HEK293 (cell line): ENCODE data around the gene PRR19.

Source experiments
- AEBP2 ChIP-seq: fragments of 450-650 bp; formaldehyde crosslinking; IDR thresholded peaks from 2 replicates; pipeline ENCODE4 v1.5.1; 2016; ENCODE audit warnings: missing biosample characterization, missing genetic modification characterization, borderline replicate concordance
- KLF1 ChIP-seq: fragments of 450-650 bp; formaldehyde crosslinking; IDR thresholded peaks from 2 replicates; pipeline ENCODE4 v1.5.1; 2016; ENCODE audit warnings: missing biosample characterization, missing genetic modification characterization
- PRDM6 ChIP-seq: fragments of 450-650 bp; formaldehyde crosslinking; IDR thresholded peaks from 2 replicates; pipeline ENCODE4 v1.5.1; 2017; ENCODE audit warnings: missing biosample characterization, missing genetic modification characterization
- SCRT2 ChIP-seq: fragments of 450-650 bp; formaldehyde crosslinking; IDR thresholded peaks from 2 replicates; pipeline ENCODE4 v1.5.1; 2016; ENCODE audit warnings: missing biosample characterization, missing genetic modification characterization
- SP2 ChIP-seq: fragments of 450-650 bp; formaldehyde crosslinking; IDR thresholded peaks from 2 replicates; pipeline ENCODE4 v1.5.1; 2016; ENCODE audit warnings: missing biosample characterization, missing genetic modification characterization
- ZBTB10 ChIP-seq: fragments of 450-650 bp; formaldehyde crosslinking; IDR thresholded peaks from 2 replicates; pipeline ENCODE4 v1.5.1; 2016; ENCODE audit warnings: missing biosample characterization, missing genetic modification characterization
- ZBTB20 ChIP-seq: fragments of 450-650 bp; formaldehyde crosslinking; IDR thresholded peaks from 2 replicates; pipeline ENCODE4 v1.5.1; 2016; ENCODE audit warnings: missing biosample characterization, missing genetic modification characterization
- ZBTB44 ChIP-seq: fragments of 450-650 bp; IDR thresholded peaks from 2 replicates; pipeline ENCODE4 v1.5.1; 2018; ENCODE audit warnings: missing biosample characterization, mild to moderate bottlenecking, missing genetic modification characterization
- ZFP3 ChIP-seq: fragments of 450-650 bp; formaldehyde crosslinking; IDR thresholded peaks from 2 replicates; pipeline ENCODE4 v1.5.1; 2016; ENCODE audit warnings: low read depth, missing biosample characterization, missing genetic modification characterization
- ZFP41 ChIP-seq: fragments of 450-650 bp; formaldehyde crosslinking; IDR thresholded peaks from 2 replicates; pipeline ENCODE4 v1.5.1; 2016; ENCODE audit warnings: missing biosample characterization, missing genetic modification characterization, borderline replicate concordance
- ZNF114 ChIP-seq: fragments of 450-650 bp; formaldehyde crosslinking; IDR thresholded peaks from 2 replicates; pipeline ENCODE4 v1.5.0; 2017; ENCODE audit warnings: missing biosample characterization, missing genetic modification characterization
- ZNF138 ChIP-seq: fragments of 450-650 bp; formaldehyde crosslinking; IDR thresholded peaks from 2 replicates; pipeline ENCODE4 v1.5.1; 2016; ENCODE audit warnings: missing biosample characterization, missing genetic modification characterization, borderline replicate concordance
- ZNF148 ChIP-seq: fragments of 450-650 bp; formaldehyde crosslinking; IDR thresholded peaks from 2 replicates; pipeline ENCODE4 v1.5.0; 2017; ENCODE audit warnings: missing biosample characterization, missing genetic modification characterization, borderline replicate concordance
- ZNF211 ChIP-seq: fragments of 450-650 bp; formaldehyde crosslinking; IDR thresholded peaks from 2 replicates; pipeline ENCODE4 v1.5.1; 2016; ENCODE audit warnings: low read depth, missing biosample characterization, missing genetic modification characterization
- ZNF302 ChIP-seq: fragments of 450-650 bp; formaldehyde crosslinking; IDR thresholded peaks from 2 replicates; pipeline ENCODE4 v1.5.1; 2016; ENCODE audit warnings: missing biosample characterization, missing genetic modification characterization, low read depth
- ZNF311 ChIP-seq: fragments of 450-650 bp; formaldehyde crosslinking; IDR thresholded peaks from 2 replicates; pipeline ENCODE4 v1.5.1; 2017; ENCODE audit warnings: missing biosample characterization, missing genetic modification characterization, borderline replicate concordance
- ZNF324 ChIP-seq: fragments of 450-650 bp; formaldehyde crosslinking; IDR thresholded peaks from 2 replicates; pipeline ENCODE4 v1.5.1; 2016; ENCODE audit warnings: missing biosample characterization, missing genetic modification characterization
- ZNF335 ChIP-seq: fragments of 450-650 bp; formaldehyde crosslinking; conservative IDR thresholded peaks from 2 replicates; pipeline ENCODE4 v1.5.1; 2016; ENCODE audit warnings: missing biosample characterization, missing genetic modification characterization
- ZNF37A ChIP-seq: fragments of 450-650 bp; IDR thresholded peaks from 2 replicates; pipeline ENCODE4 v1.5.1; 2018; ENCODE audit warnings: missing biosample characterization, missing genetic modification characterization
- ZNF423 ChIP-seq: fragments of 450-650 bp; formaldehyde crosslinking; IDR thresholded peaks from 2 replicates; pipeline ENCODE4 v1.5.1; 2016; ENCODE audit warnings: missing biosample characterization, missing genetic modification characterization
- ZNF510 ChIP-seq: fragments of 450-650 bp; formaldehyde crosslinking; IDR thresholded peaks from 2 replicates; pipeline ENCODE4 v1.5.1; 2018; ENCODE audit warnings: mild to moderate bottlenecking, missing genetic modification characterization, missing biosample characterization; ENCODE audit not compliant: insufficient replicate concordance
- ZNF549 ChIP-seq: fragments of 450-650 bp; IDR thresholded peaks from 2 replicates; pipeline ENCODE4 v1.5.1; 2018; ENCODE audit warnings: missing biosample characterization, missing genetic modification characterization, mild to moderate bottlenecking, inconsistent platforms, moderate library complexity
- ZNF555 ChIP-seq: fragments of 450-650 bp; formaldehyde crosslinking; conservative IDR thresholded peaks from 2 replicates; pipeline ENCODE4 v1.5.1; 2017; ENCODE audit warnings: missing biosample characterization, mild to moderate bottlenecking, missing genetic modification characterization, inconsistent platforms
- ZNF600 ChIP-seq: fragments of 450-650 bp; formaldehyde crosslinking; IDR thresholded peaks from 2 replicates; pipeline ENCODE4 v1.5.1; 2016; ENCODE audit warnings: missing biosample characterization, missing genetic modification characterization
- ZNF692 ChIP-seq: fragments of 450-650 bp; formaldehyde crosslinking; IDR thresholded peaks from 2 replicates; pipeline ENCODE4 v1.5.1; 2016; ENCODE audit warnings: missing biosample characterization, missing genetic modification characterization
- ZNF701 ChIP-seq: fragments of 450-650 bp; formaldehyde crosslinking; IDR thresholded peaks from 2 replicates; pipeline ENCODE4 v1.5.1; 2016; ENCODE audit warnings: missing biosample characterization, missing genetic modification characterization
- ZNF776 ChIP-seq: fragments of 450-650 bp; formaldehyde crosslinking; IDR thresholded peaks from 2 replicates; pipeline ENCODE4 v1.5.0; 2017; ENCODE audit warnings: missing biosample characterization, missing genetic modification characterization, borderline replicate concordance
- ZXDB ChIP-seq: fragments of 450-650 bp; formaldehyde crosslinking; IDR thresholded peaks from 2 replicates; pipeline ENCODE4 v1.5.1; 2016; ENCODE audit warnings: missing biosample characterization, missing genetic modification characterization

Gene PRR19

GRCh38 chr19:42313096-42313839 is 11.3 kb downstream of the PRR19 start, which contains the start of gene TMEM145 (continued):
- peak; percentile 87 for TF ChIP-seq ZNF692 (tag by site-specific recombination)
- TF ChIP-seq ZNF138, result no peak
- TF ChIP-seq PRDM6, result no peak
- TF ChIP-seq SCRT2 (tag by site-specific recombination), result no peak
- peak; percentile 79 for TF ChIP-seq ZBTB10 (tag by site-specific recombination)
- no peak for TF ChIP-seq ZNF37A (tag by site-specific recombination)
- peak; percentile 28; the same call in 1 of the 2 replicates for TF ChIP-seq SP2 (tag by site-specific recombination)
- no peak for TF ChIP-seq ZNF311
- no peak for TF ChIP-seq ZNF211 (tag by site-specific recombination)
- no peak for TF ChIP-seq ZNF423 (tag by site-specific recombination)
- TF ChIP-seq ZNF555 (tag by site-specific recombination), result no peak
- no peak for TF ChIP-seq ZNF510 (tag by site-specific recombination)
- no peak for TF ChIP-seq ZNF302 (tag by site-specific recombination)
- TF ChIP-seq ZFP41, result no peak
- TF ChIP-seq ZNF701 (tag by site-specific recombination), result no peak
- no peak for TF ChIP-seq ZNF114 (tag by site-specific recombination)
- peak; percentile 74 for TF ChIP-seq ZNF600 (tag by site-specific recombination)
- TF ChIP-seq ZNF324, result peak; percentile 50; the same call in 1 of the 2 replicates
- TF ChIP-seq ZFP3, result no peak
- no peak for TF ChIP-seq AEBP2 (tag by site-specific recombination)
- no peak for TF ChIP-seq ZNF776
- peak; percentile 71 for TF ChIP-seq ZBTB20
- peak; percentile 85 for TF ChIP-seq ZXDB (tag by site-specific recombination)
- peak; percentile 89 for TF ChIP-seq ZBTB44 (tag by site-specific recombination)
- TF ChIP-seq ZNF148 (tag by site-specific recombination), result no peak
- TF ChIP-seq KLF1 (tag by site-specific recombination), result 0 out of 2 replicates have a peak, but pooled peaks have one; percentile 27
- peak; percentile 67 for TF ChIP-seq ZNF335 (tag by site-specific recombination)
- no peak for TF ChIP-seq ZNF549 (tag by site-specific recombination)
